CD14-positive monocyte (primary cell): ENCODE data around the gene RERE. TPM values are rescaled to one million over a fixed set of nuclear protein-coding genes. Genes with fewer than 3 reads are reported as not detected.
A peak's percentile ranks its signal among the peaks of the same experiment; 100 is the strongest.

Source experiments
- DNase-seq, 3 donors: peaks; one replicate each; pipeline ENCODE4 v3.0.0-alpha.2; 2011 to 2022
- H2AFZ ChIP-seq: 2 replicates; pipeline ENCODE4 v1.6.0; 2012; ENCODE audit warnings: mild to moderate bottlenecking, low read depth, low read length, inconsistent platforms; ENCODE audit not compliant: insufficient read depth, poor library complexity, severe bottlenecking
- H3K27ac ChIP-seq, 2 donors: 1 replicate in 1 of 2; 2 replicates in 1 of 2; pipeline ENCODE4 v1.5.1; 2012 to 2013; ENCODE audit warnings: low read length in 2 of 2, control low read depth in 1 of 2, inconsistent platforms in 1 of 2, low read depth in 1 of 2, mild to moderate bottlenecking in 1 of 2
- H3K27me3 ChIP-seq, 2 donors: one replicate each; pipeline versions ENCODE4 v1.6.0 to v1.6.1; 2011 to 2013; ENCODE audit warnings: low read length in 2 of 2; ENCODE audit not compliant: control insufficient read depth in 2 of 2, insufficient read depth in 2 of 2
- H3K36me3 ChIP-seq, 2 donors: replicated peaks in 1 of 2; 1 replicate in 1 of 2; 2 replicates in 1 of 2; pipeline versions ENCODE4 v1.5.1 to v1.6.1; 2012 to 2013; ENCODE audit warnings: low read length in 2 of 2, control low read depth in 1 of 2, inconsistent platforms in 1 of 2, mild to moderate bottlenecking in 1 of 2; ENCODE audit not compliant: insufficient read depth in 2 of 2, control insufficient read depth in 1 of 2
- H3K4me1 ChIP-seq, 2 donors: 1 replicate in 1 of 2; 2 replicates in 1 of 2; pipeline versions ENCODE4 v1.5.1 to v1.6.1; 2012 to 2013; ENCODE audit warnings: low read length in 2 of 2, control low read depth in 1 of 2, inconsistent platforms in 1 of 2, mild to moderate bottlenecking in 1 of 2, moderate library complexity in 1 of 2; ENCODE audit not compliant: insufficient read depth in 2 of 2, control insufficient read depth in 1 of 2
- H3K4me2 ChIP-seq: replicated peaks from 2 replicates; pipeline ENCODE3; 2012; ENCODE audit warnings: low read length, moderate library complexity, mild to moderate bottlenecking; ENCODE audit not compliant: poor library complexity, severe bottlenecking; ENCODE audit errors: extremely low read depth
- H3K4me3 ChIP-seq, 3 experiments: fragments of 200-600 bp in 1 of 3; sonication (generic) in 1 of 3; replicated peaks in 1 of 3; 1 replicate in 2 of 3; 2 replicates in 1 of 3; pipeline ENCODE4 v1.5.1; 2011 to 2013; ENCODE audit warnings: low read length in 3 of 3, mild to moderate bottlenecking in 3 of 3, control low read depth in 2 of 3, low read depth in 2 of 3, inconsistent platforms in 1 of 3, moderate library complexity in 1 of 3
- H3K79me2 ChIP-seq: 2 replicates; pipeline ENCODE4 v1.6.0; 2012; ENCODE audit warnings: mild to moderate bottlenecking, control low read depth, inconsistent platforms, low read length, moderate library complexity; ENCODE audit not compliant: insufficient read depth
- H3K9ac ChIP-seq: 2 replicates; pipeline ENCODE4 v1.6.0; 2017; ENCODE audit warnings: low read length, mild to moderate bottlenecking; ENCODE audit not compliant: insufficient read depth, poor library complexity, severe bottlenecking
- H3K9me3 ChIP-seq, 2 donors: replicated peaks in 1 of 2; 1 replicate in 1 of 2; 2 replicates in 1 of 2; pipeline versions ENCODE4 v1.5.1 to v1.6.1; 2012 to 2013; ENCODE audit warnings: low read length in 2 of 2, control low read depth in 1 of 2; ENCODE audit not compliant: control insufficient read depth in 1 of 2, insufficient read depth in 1 of 2
- H4K20me1 ChIP-seq: 2 replicates; pipeline ENCODE4 v1.6.0; 2012; ENCODE audit warnings: mild to moderate bottlenecking, low read length, control low read depth, moderate library complexity; ENCODE audit not compliant: insufficient read depth
- H3K27ac Mint-ChIP-seq, 7 donors: one replicate each; pipeline ENCODE4 v1.8.0; 2020; ENCODE audit warnings: mild to moderate bottlenecking in 7 of 7, mixed read lengths in 7 of 7, moderate library complexity in 6 of 7, inconsistent platforms in 2 of 7
- H3K27me3 Mint-ChIP-seq, 3 donors: one replicate each; pipeline ENCODE4 v1.8.0; 2021 to 2022; ENCODE audit warnings: low read depth in 3 of 3, mild to moderate bottlenecking in 3 of 3, mixed read lengths in 3 of 3, moderate library complexity in 3 of 3, inconsistent platforms in 1 of 3
- H3K36me3 Mint-ChIP-seq, 2 donors: one replicate each; pipeline ENCODE4 v1.8.0; 2020; ENCODE audit warnings: mixed read lengths in 2 of 2, inconsistent platforms in 1 of 2, mild to moderate bottlenecking in 1 of 2
- H3K4me1 Mint-ChIP-seq: one replicate; pipeline ENCODE4 v1.8.0; 2020; ENCODE audit warnings: mild to moderate bottlenecking, mixed read lengths
- H3K4me3 Mint-ChIP-seq, 2 donors: one replicate each; pipeline ENCODE4 v1.8.0; 2020; ENCODE audit warnings: mild to moderate bottlenecking in 2 of 2, mixed read lengths in 2 of 2, moderate library complexity in 1 of 2
- H3K9me3 Mint-ChIP-seq, 7 donors: one replicate each; pipeline ENCODE4 v1.8.0; 2020 to 2022; ENCODE audit warnings: mixed read lengths in 7 of 7, mild to moderate bottlenecking in 6 of 7, moderate library complexity in 6 of 7, inconsistent platforms in 2 of 7
- CTCF ChIP-seq: fragments of 200-600 bp; IDR thresholded peaks from one replicate; pipeline ENCODE4 v1.8.0; 2022; ENCODE audit warnings: antibody characterized with exemption, mild to moderate bottlenecking
- WGBS: methylation state at CpG from one replicate; pipeline ENCODE4 v1.1.5; 2013; ENCODE audit warnings: missing lambda C conversion rate; ENCODE audit not compliant: insufficient coverage; 5-methylcytosine and 5-hydroxymethylcytosine counted together
- intact Hi-C, 2 donors: fragments of 100-400 bp; cut with micrococcal nuclease; formaldehyde crosslinking; loops; one replicate each; pipeline versions ENCODE4 v1.15.0 to v1.15.1; 2023
- polyA plus RNA-seq, 3 donors: library from polyadenylated mRNA; depleted of rRNA in 1 of 3; unstranded in 2 of 3; stranded (reverse) in 1 of 3; fragments of 300-500 nt in 2 of 3; fragments of >200 nt in 1 of 3; fragmentation: Illumina TruSeq in 2 of 3; gene quantifications; 1 replicate in 2 of 3; 2 replicates in 1 of 3; pipeline ENCODE4 v1.2.3, GENCODE V29; 2012 to 2021

Gene RERE
- polyA plus RNA-seq, 3 donors = 1.2 to 19.4 (median 3.8) TPM

GRCh38 chr1:8825985-8826481 lies 8.6 kb upstream of the RERE start:
- Histone ChIP-seq H2AFZ (no peak overlapping the region), H3K9ac (no peak overlapping the region)

DNA sequence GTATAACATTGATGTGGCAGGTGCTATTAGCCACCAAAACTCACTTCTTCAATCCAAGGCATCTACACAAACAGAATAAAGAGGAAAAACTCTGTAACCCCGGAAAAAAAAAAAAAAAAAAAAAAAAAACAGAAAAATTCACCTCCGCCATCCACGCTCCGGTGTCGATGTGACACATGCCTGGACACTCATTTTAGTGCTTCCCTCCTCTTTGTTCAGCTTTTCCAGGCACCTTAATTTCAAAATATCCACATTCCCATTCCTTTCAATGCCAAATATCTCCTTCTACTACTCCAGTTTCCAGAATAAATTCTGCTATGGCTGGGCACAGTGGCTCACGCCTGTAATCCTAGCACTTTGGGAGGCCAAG lies 5.8 kb upstream of the RERE start:
- peaks cover 1 to 5% (median 2%) of the 10 kb centered on the region in 3 donors for H3K27me3 Mint-ChIP-seq
- intact Hi-C loops = no loop called here
- Histone ChIP-seq H3K27ac (no peak overlapping the region), H2AFZ (no peak overlapping the region), H3K9ac (no peak overlapping the region), H3K9me3 (no peaks in the 10 kb centered on the region), H3K36me3 (no peaks in the 10 kb centered on the region), H3K27me3 (no peaks in the 10 kb centered on the region), H3K79me2 (no peaks in the 10 kb centered on the region), H4K20me1 (no peaks in the 10 kb centered on the region), H3K4me3 (no peak overlapping the region), H3K4me2 (no peak overlapping the region), H3K4me1 (peaks cover 12 to 14% of the 10 kb centered on the region in 2 donors)
- no peak overlapping the region for H3K4me3 Mint-ChIP-seq
- H3K27ac Mint-ChIP-seq = no peak overlapping the region
- H3K36me3 Mint-ChIP-seq = no peaks in the 10 kb centered on the region
- TF ChIP-seq CTCF = no peak
- no peaks in the 10 kb centered on the region for H3K9me3 Mint-ChIP-seq
- DNase-seq = no peak
- WGBS = 87% methylated on average over 6 of the region's 6 CpGs
- H3K4me1 Mint-ChIP-seq = peaks cover 19% of the 10 kb centered on the region

More at GRCh38 chr1:8825985-8826481, 8.6 kb upstream of the RERE start:
- no peak for TF ChIP-seq CTCF
- peaks cover 11 to 17% of the 10 kb centered on the region in 2 donors for H3K4me1 ChIP-seq
- Mint-ChIP-seq H3K27ac (peak overlapping the region in 1 of 7 donors; percentile 60), H3K4me3 (no peak overlapping the region), H3K27me3 (peaks cover 2 to 5% (median 4%) of the 10 kb centered on the region in 3 donors), H3K4me1 (peaks cover 23% of the 10 kb centered on the region), H3K9me3 (no peaks in the 10 kb centered on the region), H3K36me3 (no peaks in the 10 kb centered on the region)
- DNase-seq = no peak
- no peak overlapping the region for H3K4me2 ChIP-seq
- intact Hi-C loops = no loop called here
- H3K27me3 ChIP-seq = no peaks in the 10 kb centered on the region
- no peak overlapping the region for H3K4me3 ChIP-seq
- no peaks in the 10 kb centered on the region for H3K9me3 ChIP-seq
- 95% methylated on average over 9 of the region's 10 CpGs for WGBS
- H3K79me2 ChIP-seq = no peaks in the 10 kb centered on the region
- no peaks in the 10 kb centered on the region for H3K36me3 ChIP-seq
- H4K20me1 ChIP-seq = no peaks in the 10 kb centered on the region
- no peak overlapping the region for H3K27ac ChIP-seq
